Astrocyte (in vitro differentiated cells and primary cell): ENCODE data around the gene CISD1. TPM values are rescaled to one million over a fixed set of nuclear protein-coding genes. Genes with fewer than 3 reads are reported as not detected.
A peak's percentile ranks its signal among the peaks of the same experiment; 100 is the strongest.

ENCODE experiments used
- DNase-seq: peaks from one replicate; pipeline ENCODE4 v3.0.0-alpha.2; 2010; ENCODE audit warnings: low read depth
- FAIRE-seq: peaks from 2 replicates; lab custom pipeline; 2011; peaks lifted over from hg19 to GRCh38; lab: Jason Lieb, UNC
- H2AFZ ChIP-seq: 2 replicates; pipeline ENCODE4 v1.6.0; 2012; ENCODE audit warnings: low read depth, low read length, inconsistent platforms
- H3K27ac ChIP-seq: 2 replicates; pipeline ENCODE4 v1.5.1; 2011; ENCODE audit warnings: low read depth, low read length, inconsistent platforms
- H3K27me3 ChIP-seq: 2 replicates; pipeline ENCODE4 v1.6.0; 2011; ENCODE audit warnings: low read length, inconsistent platforms; ENCODE audit not compliant: insufficient read depth
- H3K36me3 ChIP-seq: 2 replicates; pipeline ENCODE4 v1.5.1; 2011; ENCODE audit warnings: low read length, inconsistent platforms; ENCODE audit not compliant: insufficient read depth
- H3K4me1 ChIP-seq: 2 replicates; pipeline ENCODE4 v1.5.1; 2011; ENCODE audit warnings: low read length, inconsistent platforms; ENCODE audit not compliant: insufficient read depth
- H3K4me2 ChIP-seq: 2 replicates; pipeline ENCODE4 v1.6.0; 2012; ENCODE audit warnings: low read length, inconsistent platforms
- H3K4me3 ChIP-seq: 2 replicates; pipeline ENCODE4 v1.5.1; 2011; ENCODE audit warnings: low read depth, mild to moderate bottlenecking, low read length, inconsistent platforms; ENCODE audit not compliant: insufficient read depth
- H3K79me2 ChIP-seq: 2 replicates; pipeline ENCODE4 v1.6.0; 2012; ENCODE audit warnings: mild to moderate bottlenecking, low read length, inconsistent platforms; ENCODE audit not compliant: insufficient read depth
- H3K9ac ChIP-seq: 2 replicates; pipeline ENCODE4 v1.6.0; 2012; ENCODE audit warnings: mild to moderate bottlenecking, low read length, inconsistent platforms
- H3K9me3 ChIP-seq: 2 replicates; pipeline ENCODE4 v1.5.1; 2012; ENCODE audit warnings: low read depth, mild to moderate bottlenecking, low read length, inconsistent platforms; ENCODE audit not compliant: insufficient read depth
- H4K20me1 ChIP-seq: 2 replicates; pipeline ENCODE4 v1.6.0; 2012; ENCODE audit warnings: low read length, inconsistent platforms; ENCODE audit not compliant: insufficient read depth
- H3K27ac Mint-ChIP-seq: one replicate; pipeline ENCODE4 v1.8.0; 2021; ENCODE audit warnings: mild to moderate bottlenecking, mixed read lengths; ENCODE audit not compliant: unreplicated experiment
- H3K27me3 Mint-ChIP-seq: one replicate; pipeline ENCODE4 v1.8.0; 2021; ENCODE audit warnings: low read depth, mixed read lengths; ENCODE audit not compliant: unreplicated experiment
- H3K36me3 Mint-ChIP-seq: one replicate; pipeline ENCODE4 v1.8.0; 2021; ENCODE audit warnings: low read depth, mixed read lengths; ENCODE audit not compliant: unreplicated experiment
- H3K4me1 Mint-ChIP-seq: one replicate; pipeline ENCODE4 v1.8.0; 2021; ENCODE audit warnings: low read depth, mixed read lengths; ENCODE audit not compliant: unreplicated experiment
- H3K4me3 Mint-ChIP-seq: one replicate; pipeline ENCODE4 v1.8.0; 2021; ENCODE audit warnings: mild to moderate bottlenecking, moderate library complexity, mixed read lengths; ENCODE audit not compliant: unreplicated experiment
- H3K9me3 Mint-ChIP-seq: one replicate; pipeline ENCODE4 v1.8.0; 2021; ENCODE audit warnings: mild to moderate bottlenecking, mixed read lengths; ENCODE audit not compliant: unreplicated experiment
- EZH2 ChIP-seq: IDR thresholded peaks from 2 replicates; pipeline ENCODE4 v1.6.1; 2012; ENCODE audit warnings: mild to moderate bottlenecking, low read length, inconsistent platforms; ENCODE audit not compliant: insufficient read depth
- total RNA-seq: library from RNA; stranded (reverse); gene quantifications from 2 replicates; pipeline ENCODE4 v1.2.1, GENCODE V29; 2021
- TF ChIP-seq, protein P1 (sequence below): IDR thresholded peaks from 2 replicates; pipeline ENCODE4 v1.5.1; 2011; ENCODE audit warnings: low read depth, mild to moderate bottlenecking, inconsistent platforms, low read length, moderate library complexity; ENCODE audit not compliant: insufficient read depth

CISD1 gene
- total RNA-seq, 1 donor from 2014 or later = 36.3 TPM

DNA sequence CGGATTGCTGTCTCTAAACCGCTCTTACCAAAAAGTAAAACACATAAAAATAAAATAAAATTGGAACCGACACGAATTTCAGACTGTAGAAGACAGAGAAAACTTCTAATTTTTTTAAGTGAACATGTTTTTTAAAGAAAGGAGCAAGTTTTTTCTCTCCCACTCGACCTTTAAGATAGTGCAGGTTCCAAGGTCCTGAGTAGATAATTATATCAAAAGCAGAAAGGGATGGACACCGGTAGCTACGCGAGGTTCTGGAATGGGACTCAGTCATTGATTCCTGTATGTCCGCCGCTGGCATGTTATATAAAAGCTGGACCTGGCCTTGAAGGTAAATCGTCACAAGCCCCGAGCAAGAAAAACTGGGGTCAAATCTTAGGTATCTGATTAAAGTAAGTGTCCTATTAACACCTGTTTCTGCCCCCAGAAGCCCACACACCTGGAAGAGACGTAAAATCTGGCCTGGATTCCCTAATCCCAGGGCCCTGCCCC, 462 bp upstream of the CISD1 start:
- peak overlapping the region; percentile 99 for H3K27ac Mint-ChIP-seq
- Histone ChIP-seq H3K27me3 (no peaks in the 10 kb centered on the region), H3K4me2 (peak overlapping the region; percentile 84), H3K9ac (peak overlapping the region; percentile 85), H3K4me1 (peaks cover 16% of the 10 kb centered on the region), H3K27ac (peak overlapping the region; percentile 88), H2AFZ (peak overlapping the region; percentile 97), H3K9me3 (no peaks in the 10 kb centered on the region), H3K79me2 (peaks cover 73% of the 10 kb centered on the region), H3K4me3 (peak overlapping the region; percentile 81), H3K36me3 (no peaks in the 10 kb centered on the region), H4K20me1 (no peaks in the 10 kb centered on the region)
- H3K9me3 Mint-ChIP-seq = no peaks in the 10 kb centered on the region
- H3K4me1 Mint-ChIP-seq = peaks cover 17% of the 10 kb centered on the region
- FAIRE-seq (no peak), DNase-seq (no peak)
- H3K27me3 Mint-ChIP-seq = no peaks in the 10 kb centered on the region
- H3K36me3 Mint-ChIP-seq = peaks cover 2% of the 10 kb centered on the region
- H3K4me3 Mint-ChIP-seq = peak overlapping the region; percentile 95
- TF ChIP-seq EZH2 = no peak
- TF ChIP-seq, protein P1, sequence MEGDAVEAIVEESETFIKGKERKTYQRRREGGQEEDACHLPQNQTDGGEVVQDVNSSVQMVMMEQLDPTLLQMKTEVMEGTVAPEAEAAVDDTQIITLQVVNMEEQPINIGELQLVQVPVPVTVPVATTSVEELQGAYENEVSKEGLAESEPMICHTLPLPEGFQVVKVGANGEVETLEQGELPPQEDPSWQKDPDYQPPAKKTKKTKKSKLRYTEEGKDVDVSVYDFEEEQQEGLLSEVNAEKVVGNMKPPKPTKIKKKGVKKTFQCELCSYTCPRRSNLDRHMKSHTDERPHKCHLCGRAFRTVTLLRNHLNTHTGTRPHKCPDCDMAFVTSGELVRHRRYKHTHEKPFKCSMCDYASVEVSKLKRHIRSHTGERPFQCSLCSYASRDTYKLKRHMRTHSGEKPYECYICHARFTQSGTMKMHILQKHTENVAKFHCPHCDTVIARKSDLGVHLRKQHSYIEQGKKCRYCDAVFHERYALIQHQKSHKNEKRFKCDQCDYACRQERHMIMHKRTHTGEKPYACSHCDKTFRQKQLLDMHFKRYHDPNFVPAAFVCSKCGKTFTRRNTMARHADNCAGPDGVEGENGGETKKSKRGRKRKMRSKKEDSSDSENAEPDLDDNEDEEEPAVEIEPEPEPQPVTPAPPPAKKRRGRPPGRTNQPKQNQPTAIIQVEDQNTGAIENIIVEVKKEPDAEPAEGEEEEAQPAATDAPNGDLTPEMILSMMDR = no peak

DNA sequence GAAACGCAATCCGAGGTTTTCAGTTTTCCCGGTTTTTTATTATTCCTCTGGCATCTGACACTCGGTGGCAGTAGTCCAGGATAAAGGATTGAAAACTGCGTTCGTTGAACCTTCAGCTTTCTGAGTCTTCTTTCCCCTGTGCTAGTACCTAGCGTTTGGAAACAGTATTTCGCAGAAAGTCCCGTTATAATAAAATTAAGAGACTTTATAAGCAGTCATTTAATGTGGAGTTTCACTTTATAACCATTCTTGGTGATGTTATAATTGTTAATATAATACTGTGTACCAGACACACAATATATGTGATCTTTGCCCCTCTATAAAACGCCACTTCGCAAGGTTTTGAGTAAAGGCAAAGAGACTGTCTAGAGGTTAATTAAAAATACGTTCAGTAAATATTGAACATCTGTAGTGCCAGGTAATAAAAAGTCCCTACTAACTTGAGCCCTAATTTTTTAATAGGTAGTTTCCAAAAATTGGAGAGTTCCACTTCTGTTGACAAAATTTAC, 874 bp downstream of the CISD1 start:
- H3K4me1 ChIP-seq = peaks cover 22% of the 10 kb centered on the region
- Mint-ChIP-seq H3K27me3 (no peaks in the 10 kb centered on the region), H3K27ac (peak overlapping the region; percentile 94), H3K4me3 (peak overlapping the region; percentile 95), H3K9me3 (no peaks in the 10 kb centered on the region), H3K36me3 (no peaks in the 10 kb centered on the region), H3K4me1 (peaks cover 8% of the 10 kb centered on the region)
- H3K4me2 ChIP-seq = peak overlapping the region; percentile 84
- no peaks in the 10 kb centered on the region for H3K27me3 ChIP-seq
- no peaks in the 10 kb centered on the region for H3K36me3 ChIP-seq
- peak overlapping the region; percentile 86 for H2AFZ ChIP-seq
- peak overlapping the region; percentile 81 for H3K4me3 ChIP-seq
- DNase-seq = no peak
- H3K27ac ChIP-seq = peak overlapping the region; percentile 91
- peaks cover 66% of the 10 kb centered on the region for H3K79me2 ChIP-seq
- H4K20me1 ChIP-seq = no peaks in the 10 kb centered on the region
- H3K9me3 ChIP-seq = no peaks in the 10 kb centered on the region
- no peak for FAIRE-seq
- H3K9ac ChIP-seq = peak overlapping the region; percentile 85
- TF ChIP-seq, protein P1 = no peak
- no peak for TF ChIP-seq EZH2

DNA sequence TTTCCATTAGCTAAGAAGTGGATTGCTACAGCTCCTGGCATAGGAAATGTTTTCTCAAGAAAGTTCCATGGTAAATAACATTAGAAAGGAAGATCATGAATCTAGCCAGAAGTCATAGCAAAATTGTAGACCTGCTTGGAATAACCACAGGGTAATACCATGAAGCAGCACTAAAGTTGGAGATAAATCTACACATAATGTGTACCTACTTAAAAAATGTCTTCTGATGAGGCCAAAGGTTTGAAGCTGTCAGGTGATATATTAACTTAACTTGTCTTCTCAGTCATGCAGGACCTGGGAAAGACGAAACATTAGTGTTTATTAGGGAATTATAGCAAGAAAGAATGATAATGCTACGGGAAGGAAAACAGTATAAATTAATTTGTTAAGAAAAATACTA, 6.3 kb downstream of the CISD1 start:
- H3K4me3 ChIP-seq = no peak overlapping the region
- Mint-ChIP-seq H3K27me3 (no peaks in the 10 kb centered on the region), H3K4me1 (peaks cover 13% of the 10 kb centered on the region), H3K9me3 (no peaks in the 10 kb centered on the region), H3K27ac (no peak overlapping the region), H3K4me3 (no peak overlapping the region), H3K36me3 (no peaks in the 10 kb centered on the region)
- H3K4me2 ChIP-seq = no peak overlapping the region
- no peak for TF ChIP-seq EZH2
- TF ChIP-seq, protein P1 = no peak
- no peak for DNase-seq
- no peak overlapping the region for H3K9ac ChIP-seq
- no peak overlapping the region for H2AFZ ChIP-seq
- H3K9me3 ChIP-seq = no peaks in the 10 kb centered on the region
- H3K27me3 ChIP-seq = no peaks in the 10 kb centered on the region
- peaks cover 16% of the 10 kb centered on the region for H3K4me1 ChIP-seq
- H3K79me2 ChIP-seq = peaks cover 42% of the 10 kb centered on the region
- no peaks in the 10 kb centered on the region for H3K36me3 ChIP-seq
- peak; percentile 56 for FAIRE-seq
- H3K27ac ChIP-seq = no peak overlapping the region
- no peaks in the 10 kb centered on the region for H4K20me1 ChIP-seq
